ENCODE data around the gene ENOX1. TPM values are rescaled to one million over a fixed set of nuclear protein-coding genes. Genes with fewer than 3 reads are reported as not detected.

ENOX1 gene
- total RNA-seq, 1 experiment from 2014 or later = 0.26 TPM

GRCh38 chr13:43293561-43293960 is 493.2 kb downstream of the ENOX1 start (continued):
- TF ChIP-seq, protein P1, sequence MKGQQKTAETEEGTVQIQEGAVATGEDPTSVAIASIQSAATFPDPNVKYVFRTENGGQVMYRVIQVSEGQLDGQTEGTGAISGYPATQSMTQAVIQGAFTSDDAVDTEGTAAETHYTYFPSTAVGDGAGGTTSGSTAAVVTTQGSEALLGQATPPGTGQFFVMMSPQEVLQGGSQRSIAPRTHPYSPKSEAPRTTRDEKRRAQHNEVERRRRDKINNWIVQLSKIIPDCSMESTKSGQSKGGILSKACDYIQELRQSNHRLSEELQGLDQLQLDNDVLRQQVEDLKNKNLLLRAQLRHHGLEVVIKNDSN (CRISPR knock-in tag; IDR thresholded peaks at IDR 0.05) = no peak
- TF ChIP-seq STAT6 (CRISPR knock-in tag; conservative IDR thresholded peaks at IDR 0.05; ENCODE audit: low read depth) (no peak), SOX15 (CRISPR knock-in tag; IDR thresholded peaks at IDR 0.05) (no peak), SMAD4 (CRISPR knock-in tag; IDR thresholded peaks at IDR 0.05) (no peak), E2F4 (CRISPR knock-in tag; IDR thresholded peaks at IDR 0.05; ENCODE audit: borderline replicate concordance, low read depth) (no peak), CDX4 (CRISPR knock-in tag; IDR thresholded peaks at IDR 0.05; ENCODE audit: borderline replicate concordance) (no peak), PREB (CRISPR knock-in tag; IDR thresholded peaks at IDR 0.05; ENCODE audit: borderline replicate concordance) (no peak), CREB1 (CRISPR knock-in tag; IDR thresholded peaks at IDR 0.05) (no peak), MLX (CRISPR knock-in tag; IDR thresholded peaks at IDR 0.05) (no peak), ATF1 (CRISPR knock-in tag; IDR thresholded peaks at IDR 0.05) (no peak), ZNF671 (CRISPR knock-in tag; IDR thresholded peaks at IDR 0.05) (no peak)
- TF ChIP-seq, protein P2, sequence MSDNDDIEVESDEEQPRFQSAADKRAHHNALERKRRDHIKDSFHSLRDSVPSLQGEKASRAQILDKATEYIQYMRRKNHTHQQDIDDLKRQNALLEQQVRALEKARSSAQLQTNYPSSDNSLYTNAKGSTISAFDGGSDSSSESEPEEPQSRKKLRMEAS (CRISPR knock-in tag; IDR thresholded peaks at IDR 0.05) = no peak

GRCh38 chr13:43293008-43293407 is 493.8 kb downstream of the ENOX1 start:
- Mint-ChIP-seq H3K27ac (no peak overlapping the region), H3K4me3 (no peak overlapping the region), H3K36me3 (no peaks in the 10 kb centered on the region), H3K9me3 (no peaks in the 10 kb centered on the region), H3K27me3 (ENCODE audit: low read depth) (no peaks in the 10 kb centered on the region), H3K4me1 (peaks cover 4% of the 10 kb centered on the region)
- no peak for TF ChIP-seq CBFB (CRISPR knock-in tag; IDR thresholded peaks at IDR 0.05; ENCODE audit: low read depth)
- no peak for TF ChIP-seq ZNF219 (CRISPR knock-in tag; IDR thresholded peaks at IDR 0.05; ENCODE audit: borderline replicate concordance)
- DNase-seq (ENCODE audit: low spot score) (no peak), ATAC-seq (no peak)
- CTCF ChIA-PET = no interaction called here
- POLR2A ChIA-PET = no interaction called here

DNA sequence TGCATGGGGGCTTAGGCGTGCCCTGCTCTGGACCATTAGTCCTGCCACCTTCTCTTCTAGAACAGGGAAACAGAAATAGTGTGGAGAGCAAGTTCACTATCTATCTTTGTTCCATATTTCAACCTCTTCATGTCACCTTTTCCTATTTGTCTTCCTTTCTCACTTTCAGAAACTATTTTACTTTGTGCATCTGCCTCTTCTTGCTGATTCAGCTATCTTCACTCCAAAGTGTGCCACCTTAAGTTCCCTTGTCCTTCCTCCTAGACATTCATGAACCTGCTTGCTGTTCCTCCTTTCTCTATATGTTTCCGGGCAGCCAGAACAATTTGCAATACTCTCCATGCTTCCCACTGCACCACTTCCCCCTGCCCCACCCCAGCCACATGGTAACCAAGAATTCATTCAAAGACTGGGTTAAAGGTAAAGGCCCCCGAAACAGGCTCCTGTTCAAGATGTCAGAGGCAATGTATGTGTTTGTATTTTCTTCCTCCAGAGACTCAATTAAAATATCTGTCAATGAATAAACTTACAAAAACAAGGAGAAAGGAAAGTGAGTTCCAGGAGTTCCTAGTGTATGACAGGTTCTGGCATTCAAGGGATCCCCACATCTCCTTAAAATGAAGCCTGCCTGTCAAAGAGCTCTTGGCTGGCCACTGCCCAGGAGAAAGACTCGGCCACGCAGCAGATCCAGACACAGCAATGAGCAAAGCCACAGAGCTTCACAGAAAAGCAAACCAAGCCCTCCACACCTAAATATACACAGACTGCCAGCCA is 495.3 kb downstream of the ENOX1 start:
- Mint-ChIP-seq H3K27ac (no peak overlapping the region), H3K4me1 (no peaks in the 10 kb centered on the region), H3K36me3 (no peaks in the 10 kb centered on the region), H3K4me3 (no peak overlapping the region), H3K9me3 (no peaks in the 10 kb centered on the region), H3K27me3 (ENCODE audit: low read depth) (no peaks in the 10 kb centered on the region)
- TF ChIP-seq, protein P3, sequence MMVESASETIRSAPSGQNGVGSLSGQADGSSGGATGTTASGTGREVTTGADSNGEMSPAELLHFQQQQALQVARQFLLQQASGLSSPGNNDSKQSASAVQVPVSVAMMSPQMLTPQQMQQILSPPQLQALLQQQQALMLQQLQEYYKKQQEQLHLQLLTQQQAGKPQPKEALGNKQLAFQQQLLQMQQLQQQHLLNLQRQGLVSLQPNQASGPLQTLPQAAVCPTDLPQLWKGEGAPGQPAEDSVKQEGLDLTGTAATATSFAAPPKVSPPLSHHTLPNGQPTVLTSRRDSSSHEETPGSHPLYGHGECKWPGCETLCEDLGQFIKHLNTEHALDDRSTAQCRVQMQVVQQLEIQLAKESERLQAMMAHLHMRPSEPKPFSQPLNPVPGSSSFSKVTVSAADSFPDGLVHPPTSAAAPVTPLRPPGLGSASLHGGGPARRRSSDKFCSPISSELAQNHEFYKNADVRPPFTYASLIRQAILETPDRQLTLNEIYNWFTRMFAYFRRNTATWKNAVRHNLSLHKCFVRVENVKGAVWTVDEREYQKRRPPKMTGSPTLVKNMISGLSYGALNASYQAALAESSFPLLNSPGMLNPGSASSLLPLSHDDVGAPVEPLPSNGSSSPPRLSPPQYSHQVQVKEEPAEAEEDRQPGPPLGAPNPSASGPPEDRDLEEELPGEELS (CRISPR knock-in tag; IDR thresholded peaks at IDR 0.05) = no peak
- no peak for TF ChIP-seq ZNF416 (CRISPR knock-in tag; IDR thresholded peaks at IDR 0.05)
- TF ChIP-seq MXD4 (CRISPR knock-in tag; IDR thresholded peaks at IDR 0.05; ENCODE audit: borderline replicate concordance) = no peak
- no peak for TF ChIP-seq ETV6 (CRISPR knock-in tag; IDR thresholded peaks at IDR 0.05)
- no peak for TF ChIP-seq OVOL2 (CRISPR knock-in tag; IDR thresholded peaks at IDR 0.05; ENCODE audit: borderline replicate concordance)
- TF ChIP-seq FOXK1 (CRISPR knock-in tag; IDR thresholded peaks at IDR 0.05) = no peak
- TF ChIP-seq GABPB1 (CRISPR knock-in tag; IDR thresholded peaks at IDR 0.05) = no peak
- DNase-seq (ENCODE audit: low spot score) (no peak), ATAC-seq (no peak)
- ChIA-PET POLR2A (no interaction called here), CTCF (no interaction called here)
